HepG2 (cell line): ENCODE measurements around the gene PCYOX1L. TPM values are rescaled to one million over a fixed set of nuclear protein-coding genes. Genes with fewer than 3 reads are reported as not detected.

Source experiments
- ATAC-seq: fragments of 200-7000 bp; cut with Tn5 transposase; 3 replicates; pipeline ENCODE4 v1.9.1; 2020; ENCODE audit warnings: mild to moderate bottlenecking, moderate library complexity
- BruUV-seq: library from RNA; stranded (reverse); fragments of 400-500 nt; replicated peaks from 2 replicates; lab custom pipeline; 2021; lab: Mats Ljungman, UMichigan
- CTCF ChIA-PET: fragments of 300-600 bp; formaldehyde crosslinking; extraction: SDS; loops from one replicate; lab custom pipeline; 2021; ENCODE audit warnings: low total read pairs, inconsistent platforms, low intra/inter-chr PET ratio; lab: Yijun Ruan, JAX
- POLR2A ChIA-PET: fragments of 350-600 bp; sonication (Branson Sonifier 250); formaldehyde crosslinking; loops from one replicate; lab custom pipeline; 2020; ENCODE audit warnings: antibody characterized with exemption, inconsistent platforms; lab: Yijun Ruan, JAX
- DNase-seq: peaks from one replicate; pipeline ENCODE4 v3.0.0-alpha.2; 2015; ENCODE audit warnings: low spot score
- FAIRE-seq: peaks from 3 replicates; lab custom pipeline; 2011; peaks lifted over from hg19 to GRCh38; lab: Jason Lieb, UNC
- H2AFZ ChIP-seq: one replicate; pipeline ENCODE4 v1.6.1; 2011; ENCODE audit warnings: low read length, inconsistent platforms
- H3K27ac ChIP-seq: fragments of 300-600 bp; 3 replicates; pipeline ENCODE4 v1.8.0; 2011; ENCODE audit warnings: mixed run types, mild to moderate bottlenecking, mixed read lengths, low read length, inconsistent platforms; ENCODE audit not compliant: insufficient read depth; ENCODE audit errors: extremely low read length
- H3K27me3 ChIP-seq, 2 experiments: fragments of 200-600 bp in 1 of 2; 2 replicates in 1 of 2; 3 replicates in 1 of 2; pipeline versions ENCODE4 v1.6.0 to v1.8.0; 2011; ENCODE audit warnings: low read length in 2 of 2, mild to moderate bottlenecking in 2 of 2, moderate library complexity in 2 of 2, inconsistent platforms in 1 of 2; ENCODE audit not compliant: insufficient read depth in 2 of 2, control insufficient read depth in 1 of 2
- H3K36me3 ChIP-seq, 2 experiments: fragments of 200-600 bp in 1 of 2; replicated peaks in 1 of 2; 2 replicates in 1 of 2; 3 replicates in 1 of 2; pipeline versions ENCODE4 v1.5.1 to v1.8.0; 2011; ENCODE audit warnings: low read length in 2 of 2, inconsistent platforms in 1 of 2; ENCODE audit not compliant: insufficient read depth in 2 of 2, control insufficient read depth in 1 of 2
- H3K4me1 ChIP-seq: 2 replicates; pipeline ENCODE4 v1.5.1; 2012; ENCODE audit warnings: low read length, inconsistent platforms; ENCODE audit not compliant: insufficient read depth
- H3K4me2 ChIP-seq: 2 replicates; pipeline ENCODE4 v1.6.0; 2011; ENCODE audit warnings: low read depth, low read length, inconsistent platforms
- H3K4me3 ChIP-seq, 3 experiments: fragments of 200-600 bp in 1 of 3; sonication (generic), shearing (Covaris generic) in 1 of 3; replicated peaks in 1 of 3; 2 replicates each; pipeline ENCODE4 v1.5.1; 2011 to 2016; ENCODE audit warnings: low read length in 3 of 3, inconsistent platforms in 2 of 3, low read depth in 2 of 3, mild to moderate bottlenecking in 2 of 3, control low read depth in 1 of 3, mixed read lengths in 1 of 3; ENCODE audit not compliant: insufficient read depth in 1 of 3
- H3K79me2 ChIP-seq: one replicate; pipeline ENCODE4 v1.6.1; 2011; ENCODE audit warnings: low read length, inconsistent platforms; ENCODE audit not compliant: insufficient read depth
- H3K9ac ChIP-seq: 2 replicates; pipeline ENCODE4 v1.6.0; 2011; ENCODE audit warnings: mild to moderate bottlenecking, low read depth, low read length, inconsistent platforms; ENCODE audit not compliant: insufficient read depth
- H3K9me3 ChIP-seq: 2 replicates; pipeline ENCODE4 v1.5.1; 2012; ENCODE audit warnings: mild to moderate bottlenecking, low read length
- H4K20me1 ChIP-seq: 2 replicates; pipeline ENCODE4 v1.6.0; 2011; ENCODE audit warnings: inconsistent platforms, mild to moderate bottlenecking, low read length, moderate library complexity; ENCODE audit not compliant: insufficient read depth
- CREB1 ChIP-seq, 2 experiments: fragments of 450-650 bp in 1 of 2; IDR thresholded peaks; 2 replicates each; pipeline ENCODE4 v1.6.1; 2016 to 2017; ENCODE audit warnings: control low read depth in 1 of 2, mild to moderate bottlenecking in 1 of 2, missing compliant biosample characterization in 1 of 2, missing genetic modification characterization in 1 of 2
- KLF6 ChIP-seq: IDR thresholded peaks from 2 replicates; pipeline ENCODE4 v1.8.0; 2016; ENCODE audit warnings: missing biosample characterization, missing genetic modification reagents
- MAFF ChIP-seq: IDR thresholded peaks from 2 replicates; pipeline ENCODE4 v1.6.1; 2011; ENCODE audit warnings: low read depth, low read length, improper control_type of control experiment
- MAFK ChIP-seq, 2 experiments: IDR thresholded peaks in 1 of 2; conservative IDR thresholded peaks in 1 of 2; 2 replicates each; pipeline ENCODE4 v1.6.1; 2011; ENCODE audit warnings: improper control_type of control experiment in 2 of 2, low read length in 2 of 2
- PAWR ChIP-seq: sonication (generic); formaldehyde crosslinking; IDR thresholded peaks from 2 replicates; pipeline ENCODE4 v1.4.0; 2020; ENCODE audit warnings: missing genetic modification reagents, mild to moderate bottlenecking, borderline replicate concordance
- PITX1 ChIP-seq: sonication (generic); formaldehyde crosslinking; IDR thresholded peaks from 2 replicates; pipeline ENCODE4 v1.5.1; 2020; ENCODE audit warnings: mild to moderate bottlenecking, missing genetic modification reagents
- RAD51 ChIP-seq: fragments of 450-650 bp; IDR thresholded peaks from 2 replicates; pipeline ENCODE4 v1.6.1; 2016; ENCODE audit warnings: borderline replicate concordance
- SALL1 ChIP-seq: sonication (generic); formaldehyde crosslinking; IDR thresholded peaks from 2 replicates; pipeline ENCODE4 v1.8.0; 2022; ENCODE audit warnings: mild to moderate bottlenecking, missing genetic modification reagents
- TAF1 ChIP-seq: sonication (generic); formaldehyde crosslinking; IDR thresholded peaks from 2 replicates; pipeline ENCODE4 v1.4.0; 2020; ENCODE audit warnings: missing genetic modification reagents
- ZBTB43 ChIP-seq: sonication (generic); formaldehyde crosslinking; conservative IDR thresholded peaks from 2 replicates; pipeline ENCODE4 v1.4.0; 2020; ENCODE audit warnings: missing genetic modification reagents
- ZNF180 ChIP-seq: sonication (generic); formaldehyde crosslinking; IDR thresholded peaks from 2 replicates; pipeline ENCODE4 v1.4.0; 2020; ENCODE audit warnings: low read depth, missing genetic modification reagents, borderline replicate concordance
- ZNF510 ChIP-seq: sonication (generic); formaldehyde crosslinking; IDR thresholded peaks from 2 replicates; pipeline ENCODE4 v1.4.0; 2020; ENCODE audit warnings: low read depth, mild to moderate bottlenecking, missing genetic modification reagents
- ZNF605 ChIP-seq: sonication (generic); formaldehyde crosslinking; IDR thresholded peaks from 2 replicates; pipeline ENCODE4 v1.8.0; 2022; ENCODE audit warnings: mild to moderate bottlenecking, missing genetic modification reagents
- WGBS: methylation state at CpG from one replicate; pipeline ENCODE4 v1.1.6; 2017; ENCODE audit warnings: low lambda C conversion rate; 5-methylcytosine and 5-hydroxymethylcytosine counted together
- in situ Hi-C: cut with HindIII; loops from 2 replicates; pipeline ENCODE4 v1.10.0; 2017; ENCODE audit warnings: low pct_unique_long_range_greater_than_20kb; ENCODE audit not compliant: extremely low pct_ligation_motif_present
- intact Hi-C: fragments of 100-400 bp; cut with micrococcal nuclease; formaldehyde crosslinking; loops from one replicate; pipeline ENCODE4 v1.10.0; 2022; ENCODE audit not compliant: unreplicated experiment
- polyA plus RNA-seq, 8 experiments: library from polyadenylated mRNA; depleted of rRNA in 3 of 8; stranded (reverse) in 7 of 8; unstranded in 1 of 8; fragments of >200 nt; fragmentation: Illumina TruSeq in 4 of 8; extraction: Trizol in 4 of 8; gene quantifications; 2 replicates each; pipeline versions ENCODE4 v1.2.1 to v1.2.3, GENCODE V29; 2011 to 2016; ENCODE audit warnings: low read depth in 4 of 8, missing spikeins in 1 of 8, mixed read lengths in 1 of 8; ENCODE audit not compliant: insufficient read depth in 1 of 8
- total RNA-seq, 5 experiments: library from RNA; depleted of rRNA; stranded (reverse); fragments of >200 nt; fragmentation: Illumina TruSeq; extraction: Trizol; gene quantifications; 2 replicates each; pipeline ENCODE4 v1.2.3, GENCODE V29; 2016; ENCODE audit warnings: low read depth in 1 of 5

Gene PCYOX1L
- total and polyA plus RNA-seq, 2 of the 13 experiments (the other 11 are each of a cell fraction or from before 2014, with no cell fraction given): 1.00 to 3.7 TPM

GRCh38 chr5:149349382-149349781 lies 8.5 kb upstream of the PCYOX1L start:
- no TSS peak for BruUV-seq
- no peak for FAIRE-seq
- Histone ChIP-seq H3K9me3 (no peaks in the 10 kb centered on the region), H3K4me1 (peaks cover 29% of the 10 kb centered on the region), H3K27ac (no peak overlapping the region), H3K4me3 (no peak overlapping the region), H3K36me3 (peaks cover 10 to 59% of the 10 kb centered on the region in 2 experiments), H3K27me3 (no peaks in the 10 kb centered on the region; a peak in 1 of 5 replicates), H4K20me1 (0 out of 2 replicates have a peak, but pooled peaks cover 4% of the 10 kb centered on the region), H3K79me2 (peaks cover 22% of the 10 kb centered on the region), H3K4me2 (no peak overlapping the region), H3K9ac (no peak overlapping the region), H2AFZ (no peak overlapping the region)
- no peak for ATAC-seq
- no peak for DNase-seq
- intact Hi-C loops: no loop called here
- in situ Hi-C loops: no loop called here
- POLR2A ChIA-PET: interaction anchor here (1.4 kb wide), 1 partner anchor 9 kb away, joined by 3 read pairs; the partner anchor contains the start of gene PCYOX1L
- CTCF ChIA-PET: no interaction called here
- peak; percentile 68 for TF ChIP-seq MAFF
- no peak for TF ChIP-seq TAF1 (CRISPR knock-in tag)
- TF ChIP-seq MAFK (conservative IDR thresholded peaks at IDR 0.05 in 1 of 2, IDR thresholded peaks at IDR 0.05 in 1 of 2; ENCODE audit: low read length in 2 of 2): peak; percentile 64 to 75
- 94% methylated on average over 4 of the region's 4 CpGs for WGBS

GRCh38 chr5:149352169-149352568 lies 5.7 kb upstream of the PCYOX1L start:
- intact Hi-C loops: no loop called here
- H3K27me3 ChIP-seq: no peaks in the 10 kb centered on the region
- H3K79me2 ChIP-seq: peaks cover 7% of the 10 kb centered on the region
- no peak for FAIRE-seq
- DNase-seq: no peak
- peaks cover 22% of the 10 kb centered on the region for H3K4me1 ChIP-seq
- no peak overlapping the region for H3K4me2 ChIP-seq
- no peak for ATAC-seq
- BruUV-seq: no TSS peak
- WGBS: 97% methylated on average over 4 of the region's 4 CpGs
- ChIA-PET POLR2A (interaction anchor here (0.8 kb wide), 1 partner anchor 32 kb away, joined by 3 read pairs; no protein-coding TSS in a partner anchor), CTCF (no interaction called here)
- in situ Hi-C loops: no loop called here
- H3K27ac ChIP-seq: no peak overlapping the region
- no peak overlapping the region for H3K9ac ChIP-seq
- no peak overlapping the region for H3K4me3 ChIP-seq
- TF ChIP-seq ZBTB43 (CRISPR knock-in tag) (no peak), RAD51 (no peak), ZNF605 (no peak), PITX1 (CRISPR knock-in tag) (no peak), ZNF510 (CRISPR knock-in tag) (no peak), CREB1 (IDR thresholded peaks at IDR 0.05) (no peak), CREB1 (CRISPR knock-in tag; IDR thresholded peaks at IDR 0.05) (no peak), PAWR (CRISPR knock-in tag) (no peak), KLF6 (CRISPR knock-in tag) (no peak), ZNF180 (CRISPR knock-in tag) (no peak), SALL1 (CRISPR knock-in tag) (no peak)
- TF ChIP-seq, all 625 proteins: peak for 0
- Histone ChIP-seq H4K20me1 (0 out of 2 replicates have a peak, but pooled peaks cover 4% of the 10 kb centered on the region), H2AFZ (no peak overlapping the region), H3K36me3 (peaks cover 13 to 61% of the 10 kb centered on the region in 2 experiments), H3K9me3 (no peaks in the 10 kb centered on the region)
